GM12864 (cell line): ENCODE results near the gene PLCB4.

Source experiments
- DNase-seq: peaks from one replicate; pipeline ENCODE4 v3.0.0-alpha.2; 2011; ENCODE audit warnings: low read depth
- H3K4me3 ChIP-seq: 2 replicates; pipeline ENCODE4 v1.5.1; 2011; ENCODE audit warnings: mild to moderate bottlenecking, low read depth, low read length, control low read depth
- TF ChIP-seq, protein P1 (sequence below): IDR thresholded peaks from 2 replicates; pipeline ENCODE4 v1.5.1; 2011; ENCODE audit warnings: low read depth, mild to moderate bottlenecking, moderate library complexity, low read length, control low read depth, inconsistent platforms; ENCODE audit errors: missing control alignments

The PLCB4 gene

DNA sequence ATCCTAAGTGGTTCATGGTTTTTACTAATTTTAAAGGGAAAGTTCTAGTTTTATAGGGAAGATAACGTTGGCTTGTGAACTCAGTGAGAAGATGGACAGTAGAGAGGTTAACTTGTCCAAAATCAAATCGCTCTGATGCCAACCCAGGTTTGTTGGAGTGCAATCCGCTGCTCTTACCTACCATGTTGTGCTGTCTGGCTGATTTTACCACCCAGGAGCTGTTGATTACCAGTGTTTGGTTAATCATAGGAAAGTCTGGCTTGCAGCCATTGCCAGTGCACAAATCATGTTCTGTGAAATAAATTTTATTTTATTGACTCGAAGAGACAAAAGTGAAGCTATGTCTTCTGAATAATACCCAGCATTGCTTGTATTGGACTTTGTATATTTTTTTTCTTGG lies 92.4 kb downstream of the PLCB4 start:
- H3K4me3 ChIP-seq: no peak overlapping the region
- DNase-seq: no peak
- TF ChIP-seq, protein P1, sequence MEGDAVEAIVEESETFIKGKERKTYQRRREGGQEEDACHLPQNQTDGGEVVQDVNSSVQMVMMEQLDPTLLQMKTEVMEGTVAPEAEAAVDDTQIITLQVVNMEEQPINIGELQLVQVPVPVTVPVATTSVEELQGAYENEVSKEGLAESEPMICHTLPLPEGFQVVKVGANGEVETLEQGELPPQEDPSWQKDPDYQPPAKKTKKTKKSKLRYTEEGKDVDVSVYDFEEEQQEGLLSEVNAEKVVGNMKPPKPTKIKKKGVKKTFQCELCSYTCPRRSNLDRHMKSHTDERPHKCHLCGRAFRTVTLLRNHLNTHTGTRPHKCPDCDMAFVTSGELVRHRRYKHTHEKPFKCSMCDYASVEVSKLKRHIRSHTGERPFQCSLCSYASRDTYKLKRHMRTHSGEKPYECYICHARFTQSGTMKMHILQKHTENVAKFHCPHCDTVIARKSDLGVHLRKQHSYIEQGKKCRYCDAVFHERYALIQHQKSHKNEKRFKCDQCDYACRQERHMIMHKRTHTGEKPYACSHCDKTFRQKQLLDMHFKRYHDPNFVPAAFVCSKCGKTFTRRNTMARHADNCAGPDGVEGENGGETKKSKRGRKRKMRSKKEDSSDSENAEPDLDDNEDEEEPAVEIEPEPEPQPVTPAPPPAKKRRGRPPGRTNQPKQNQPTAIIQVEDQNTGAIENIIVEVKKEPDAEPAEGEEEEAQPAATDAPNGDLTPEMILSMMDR: no peak

DNA sequence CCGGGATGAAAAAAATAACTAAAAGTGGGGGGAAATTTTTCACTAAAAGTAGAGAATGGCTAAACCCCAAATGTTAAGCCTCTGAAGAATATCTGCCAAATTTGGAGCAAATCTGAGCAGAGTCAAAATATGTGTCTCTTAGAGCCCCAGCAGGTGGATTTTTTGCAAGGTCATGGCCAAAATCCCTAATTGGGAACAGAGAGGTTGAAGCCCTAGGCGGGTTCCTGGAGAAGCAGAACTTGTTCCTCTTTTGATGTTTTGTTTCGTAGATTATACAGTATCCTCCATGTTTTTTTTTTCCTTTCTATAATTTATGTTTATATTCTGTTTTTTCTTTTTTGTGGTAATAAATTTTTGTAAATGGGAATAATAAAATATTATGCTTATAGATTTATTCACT lies 94.4 kb downstream of the PLCB4 start:
- no peak overlapping the region for H3K4me3 ChIP-seq
- no peak for DNase-seq
- TF ChIP-seq, protein P1: no peak

GRCh38 chr20:9163995-9164394 lies 95.1 kb downstream of the PLCB4 start:
- H3K4me3 ChIP-seq: no peak overlapping the region
- DNase-seq: no peak
- TF ChIP-seq, protein P1: no peak

DNA sequence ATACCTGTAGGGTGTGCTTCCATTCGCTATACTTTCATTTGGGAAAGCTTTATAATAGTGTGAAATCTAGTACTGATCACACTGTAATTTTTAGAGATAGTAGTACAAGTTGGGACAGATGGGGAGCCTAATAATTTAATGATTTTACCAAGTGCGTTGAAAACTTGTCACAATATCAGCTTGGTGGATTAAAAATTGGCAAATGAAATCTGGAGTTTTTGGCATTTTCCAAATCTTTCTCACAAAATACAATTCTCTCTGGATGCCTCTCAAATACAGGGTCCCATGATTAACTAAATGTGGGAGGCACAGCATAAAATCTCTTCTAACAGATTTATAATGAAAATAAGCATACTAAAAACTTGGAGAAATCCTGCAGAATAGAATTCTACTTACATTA lies 96.4 kb downstream of the PLCB4 start:
- H3K4me3 ChIP-seq: no peak overlapping the region
- DNase-seq: no peak
- TF ChIP-seq, protein P1: no peak

GRCh38 chr20:9166153-9166780 lies 97.4 kb downstream of the PLCB4 start:
- TF ChIP-seq, protein P1: no peak
- no peak overlapping the region for H3K4me3 ChIP-seq
- no peak for DNase-seq

DNA sequence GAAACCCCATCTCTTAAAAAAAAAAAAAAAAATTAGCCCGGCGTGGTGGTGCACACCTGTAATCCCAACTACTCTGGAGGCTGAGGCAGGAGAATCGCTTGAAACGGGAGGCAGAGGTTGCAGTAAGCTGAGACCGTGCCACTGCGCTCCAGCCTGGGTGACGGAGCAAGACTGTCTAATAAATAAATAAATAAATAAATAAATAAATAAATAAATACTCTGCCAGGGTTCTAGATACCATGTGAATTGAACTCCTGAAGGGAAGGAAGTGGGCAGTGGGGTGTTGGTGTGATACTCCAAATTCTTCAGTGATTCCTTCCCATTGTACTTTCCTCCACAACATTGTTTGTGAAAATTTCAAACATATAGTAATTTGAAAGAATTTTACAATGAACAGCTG lies 100.5 kb downstream of the PLCB4 start:
- no peak overlapping the region for H3K4me3 ChIP-seq
- DNase-seq: no peak
- TF ChIP-seq, protein P1: no peak

- TF ChIP-seq, protein P1: no peak
- DNase-seq: no peak
- no peak overlapping the region for H3K4me3 ChIP-seq
Measured at GRCh38 chr20:9172851-9173250, 104.0 kb downstream of the PLCB4 start.
